BJ (cell line): Measurements from ENCODE around the gene EIF4G2. TPM values are rescaled to one million over a fixed set of nuclear protein-coding genes. Genes with fewer than 3 reads are reported as not detected.

Experiments used
- CTCF ChIA-PET: fragments of 350-600 bp; formaldehyde crosslinking; extraction: SDS; loops from one replicate; lab custom pipeline; 2021; ENCODE audit warnings: antibody characterized with exemption, inconsistent platforms; lab: Yijun Ruan, JAX
- POLR2A ChIA-PET: fragments of 300-600 bp; sonication (Branson Sonifier 250); formaldehyde crosslinking; extraction: SDS; loops from one replicate; lab custom pipeline; 2021; ENCODE audit warnings: antibody characterized with exemption; lab: Charles Lee
- DNase-seq: peaks from one replicate; pipeline ENCODE4 v3.0.0-alpha.2; 2011; ENCODE audit warnings: low read depth
- H3K27me3 ChIP-seq: 2 replicates; pipeline ENCODE4 v1.6.0; 2011; ENCODE audit warnings: low read length; ENCODE audit not compliant: control insufficient read depth, insufficient read depth
- H3K36me3 ChIP-seq: 2 replicates; pipeline ENCODE4 v1.5.1; 2011; ENCODE audit warnings: low read length; ENCODE audit not compliant: control insufficient read depth, insufficient read depth
- H3K4me3 ChIP-seq: 2 replicates; pipeline ENCODE4 v1.5.1; 2011; ENCODE audit warnings: low read depth, mild to moderate bottlenecking, control low read depth, low read length
- polyA plus RNA-seq: library from polyadenylated mRNA; depleted of rRNA; stranded (reverse); fragments of >200 nt; gene quantifications from 2 replicates; pipeline ENCODE4 v1.2.3, GENCODE V29; 2011; rRNA removed
- small RNA-seq: library from RNA; depleted of rRNA; stranded (forward); fragments of <200 nt; gene quantifications from one replicate; pipeline ENCODE3, GENCODE V24; 2012; ENCODE audit warnings: low replicate concordance, low read depth; ENCODE audit not compliant: insufficient read length
- TF ChIP-seq, protein P1 (sequence below): IDR thresholded peaks from 2 replicates; pipeline ENCODE4 v1.5.1; 2011; ENCODE audit warnings: low read depth, mild to moderate bottlenecking, control low read depth, inconsistent platforms, low read length, moderate library complexity; ENCODE audit not compliant: insufficient read depth

Gene EIF4G2
- polyA plus RNA-seq, 1 experiment: 472 TPM

DNA sequence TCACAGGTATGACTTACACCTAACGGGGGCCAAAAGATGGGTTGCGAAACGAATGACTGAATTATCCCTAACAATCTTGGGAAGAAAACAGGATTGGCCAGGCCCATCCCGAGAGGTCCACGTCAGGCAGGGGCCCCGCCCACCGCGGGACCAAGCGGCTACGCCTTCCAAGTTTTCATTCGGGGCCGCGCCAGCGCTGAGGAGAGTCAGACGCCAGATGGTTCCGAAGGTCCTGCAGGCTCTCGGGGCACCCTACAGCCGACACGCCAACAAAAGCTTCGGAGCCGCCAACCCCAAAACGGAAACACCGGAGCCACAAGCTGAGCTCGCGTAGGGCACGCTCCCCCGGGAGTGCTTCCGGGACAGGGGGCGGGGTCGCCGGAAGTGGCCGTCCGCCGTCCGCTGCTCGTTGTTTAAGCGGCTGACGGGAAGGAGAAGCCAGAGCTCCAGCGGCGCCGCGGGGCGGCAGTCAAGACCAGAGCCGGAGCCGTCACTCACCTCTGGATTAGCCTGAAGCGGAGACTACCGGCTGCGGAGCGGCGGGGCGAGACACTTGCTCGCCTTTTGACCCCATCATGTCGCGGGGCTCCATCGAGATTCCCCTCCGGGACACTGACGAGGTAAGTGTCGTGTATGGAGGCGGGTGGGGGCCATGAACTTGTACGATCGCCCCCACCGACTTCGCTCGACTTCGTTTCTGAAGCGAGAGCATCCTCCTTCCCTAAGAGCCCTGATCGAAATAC lies 57.7 kb downstream of the EIF4G2 start, which contains the start of gene CTR9:
Gene CTR9, plus strand, starts transcription at position 409 of the 743 bp plus-strand sequence. Its CDS starts 167 bp downstream, at position 576.
- Histone ChIP-seq H3K4me3 (peak within 1 kb of the TSS; percentile 86), H3K27me3 (no peaks in the 10 kb centered on the region), H3K36me3 (peaks cover 2% of the 10 kb centered on the region)
- DNase-seq: peak; percentile 63
- ChIA-PET CTCF (no interaction called here), POLR2A (interaction anchor here (0.6 to 1.2 kb wide), 4 partner anchors 58 to 1101 kb away, joined by 3 to 4 read pairs (median 4); partner anchors contain the start of gene EIF4G2)
- TF ChIP-seq, protein P1, sequence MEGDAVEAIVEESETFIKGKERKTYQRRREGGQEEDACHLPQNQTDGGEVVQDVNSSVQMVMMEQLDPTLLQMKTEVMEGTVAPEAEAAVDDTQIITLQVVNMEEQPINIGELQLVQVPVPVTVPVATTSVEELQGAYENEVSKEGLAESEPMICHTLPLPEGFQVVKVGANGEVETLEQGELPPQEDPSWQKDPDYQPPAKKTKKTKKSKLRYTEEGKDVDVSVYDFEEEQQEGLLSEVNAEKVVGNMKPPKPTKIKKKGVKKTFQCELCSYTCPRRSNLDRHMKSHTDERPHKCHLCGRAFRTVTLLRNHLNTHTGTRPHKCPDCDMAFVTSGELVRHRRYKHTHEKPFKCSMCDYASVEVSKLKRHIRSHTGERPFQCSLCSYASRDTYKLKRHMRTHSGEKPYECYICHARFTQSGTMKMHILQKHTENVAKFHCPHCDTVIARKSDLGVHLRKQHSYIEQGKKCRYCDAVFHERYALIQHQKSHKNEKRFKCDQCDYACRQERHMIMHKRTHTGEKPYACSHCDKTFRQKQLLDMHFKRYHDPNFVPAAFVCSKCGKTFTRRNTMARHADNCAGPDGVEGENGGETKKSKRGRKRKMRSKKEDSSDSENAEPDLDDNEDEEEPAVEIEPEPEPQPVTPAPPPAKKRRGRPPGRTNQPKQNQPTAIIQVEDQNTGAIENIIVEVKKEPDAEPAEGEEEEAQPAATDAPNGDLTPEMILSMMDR: peak; percentile 58

DNA sequence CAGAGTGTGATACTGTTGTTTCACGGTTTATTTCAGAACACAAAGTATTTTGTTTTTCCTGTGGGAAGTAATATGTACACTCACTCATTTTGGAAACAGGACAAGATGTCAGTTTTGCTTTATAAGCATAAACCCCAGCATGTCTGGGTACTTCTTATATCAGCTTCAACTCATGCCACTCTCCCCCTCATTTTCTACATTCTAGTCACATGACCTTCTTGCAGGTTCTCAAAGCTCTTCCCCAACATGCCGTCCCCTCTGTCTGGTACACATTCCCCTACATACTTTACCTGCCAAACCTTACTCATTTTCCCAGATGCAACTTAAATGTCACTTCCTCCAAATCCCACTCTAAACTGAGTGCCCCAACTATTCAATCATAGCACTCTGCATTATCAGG lies 59.2 kb downstream of the EIF4G2 start:
- no peak for DNase-seq
- H3K4me3 ChIP-seq: no peak overlapping the region
- H3K36me3 ChIP-seq: no peaks in the 10 kb centered on the region; the same call in 1 of the 2 replicates
- no peaks in the 10 kb centered on the region for H3K27me3 ChIP-seq
- POLR2A ChIA-PET: no interaction called here
- CTCF ChIA-PET: interaction anchor here (0.9 kb wide), 1 partner anchor 9 kb away, joined by 3 read pairs; no protein-coding TSS in a partner anchor
- TF ChIP-seq, protein P1: no peak

DNA sequence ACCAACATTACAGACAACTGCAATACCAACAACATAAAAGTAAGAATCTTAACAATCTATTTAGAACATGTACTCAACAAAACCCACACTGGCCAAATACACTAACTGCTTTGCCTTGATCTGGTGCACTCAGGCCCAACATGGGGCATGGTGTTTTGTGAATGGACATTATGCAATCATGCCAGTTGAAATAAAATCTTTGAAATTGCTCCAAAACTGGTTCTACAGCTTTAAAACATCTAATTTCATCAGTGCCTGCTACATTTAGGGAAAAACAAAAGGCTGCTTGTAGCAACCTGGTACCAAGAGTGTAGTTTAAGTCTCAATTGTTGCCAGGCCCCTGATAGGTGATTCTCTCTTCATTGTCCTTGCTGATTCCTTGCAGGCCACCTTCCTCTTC lies 61.0 kb downstream of the EIF4G2 start:
- TF ChIP-seq, protein P1: no peak
- ChIA-PET CTCF (no interaction called here), POLR2A (interaction anchor here (0.6 kb wide), 1 partner anchor 20 kb away, joined by 5 read pairs; no protein-coding TSS in a partner anchor)
- no peak for DNase-seq
- no peaks in the 10 kb centered on the region for H3K36me3 ChIP-seq
- no peak overlapping the region for H3K4me3 ChIP-seq
- no peaks in the 10 kb centered on the region for H3K27me3 ChIP-seq

Small RNAs within 50 kb of the gene (small RNA-seq; reads per million reads assigned to genes)
- gene SNORD97: not detected

Other genes with a start within 250 kb of the EIF4G2 start
- 0.15 and 0.59 TPM in 2 replicates for gene LYVE1, start 240.3 kb downstream of the EIF4G2 start, polyA plus RNA-seq
- 76.5 and 82.4 TPM in 2 replicates for gene IRAG1, start 115.2 kb downstream of the EIF4G2 start, polyA plus RNA-seq
- gene CTR9, start 57.7 kb downstream of the EIF4G2 start, polyA plus RNA-seq: 6.6 and 16.7 TPM in 2 replicates
- gene ZBED5, start 49.1 kb upstream of the EIF4G2 start, polyA plus RNA-seq: 43.0 and 75.4 TPM in 2 replicates